HG03103 (cell line): ENCODE data around the gene MRTFA.

Experiments
- ATAC-seq: cut with Tn5 transposase; IDR thresholded peaks from one replicate; pipeline ENCODE4 v1.9.1; 2021; ENCODE audit warnings: low read depth; ENCODE audit not compliant: unreplicated experiment

MRTFA gene

DNA sequence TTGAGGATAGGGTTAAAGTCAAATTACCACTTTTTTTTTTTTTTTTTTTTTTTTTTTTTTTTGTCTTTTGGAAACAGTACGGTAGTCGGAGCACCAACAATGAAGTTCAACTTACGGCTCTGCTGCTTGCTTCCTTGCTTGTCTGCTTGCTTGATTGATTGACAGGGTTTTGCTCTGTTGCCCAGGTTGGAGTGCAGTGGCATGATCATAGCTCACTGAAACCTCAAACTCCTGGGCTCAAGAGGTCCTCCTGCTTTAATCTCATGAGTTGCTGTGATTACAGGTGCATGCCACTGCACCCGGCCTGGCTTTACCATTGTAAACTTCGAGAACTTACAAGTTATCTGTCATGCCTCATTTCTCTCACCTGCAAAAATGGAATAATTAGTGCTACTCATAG lies 260.4 kb downstream of the MRTFA start:
- ATAC-seq: no peak

- ATAC-seq: no peak
Observed at GRCh38 chr22:40374567-40374966, 262.0 kb downstream of the MRTFA start.

- ATAC-seq: no peak
Observed at GRCh38 chr22:40368836-40369235, 267.7 kb downstream of the MRTFA start.

- ATAC-seq: no peak
Observed at GRCh38 chr22:40368016-40368415, 268.5 kb downstream of the MRTFA start.

DNA sequence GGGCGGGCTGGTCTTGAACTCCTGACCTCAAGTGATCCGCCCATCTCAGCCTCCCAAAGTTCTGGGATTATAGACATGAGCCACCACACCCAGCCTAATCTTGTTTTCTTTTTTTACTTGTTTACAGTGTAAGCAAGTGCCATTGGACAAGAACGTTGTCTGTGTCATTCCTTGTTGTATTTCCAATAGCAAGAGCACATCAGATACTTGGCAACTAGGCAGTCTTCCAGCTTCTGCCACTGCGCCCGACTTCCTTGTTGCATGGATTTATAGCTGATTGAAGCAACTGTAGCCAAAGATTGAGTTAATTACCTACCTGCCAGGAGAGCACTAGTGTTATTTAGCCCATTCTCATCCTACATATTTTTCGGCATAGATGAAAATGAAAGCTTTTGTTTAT lies 269.2 kb downstream of the MRTFA start:
- no peak for ATAC-seq

DNA sequence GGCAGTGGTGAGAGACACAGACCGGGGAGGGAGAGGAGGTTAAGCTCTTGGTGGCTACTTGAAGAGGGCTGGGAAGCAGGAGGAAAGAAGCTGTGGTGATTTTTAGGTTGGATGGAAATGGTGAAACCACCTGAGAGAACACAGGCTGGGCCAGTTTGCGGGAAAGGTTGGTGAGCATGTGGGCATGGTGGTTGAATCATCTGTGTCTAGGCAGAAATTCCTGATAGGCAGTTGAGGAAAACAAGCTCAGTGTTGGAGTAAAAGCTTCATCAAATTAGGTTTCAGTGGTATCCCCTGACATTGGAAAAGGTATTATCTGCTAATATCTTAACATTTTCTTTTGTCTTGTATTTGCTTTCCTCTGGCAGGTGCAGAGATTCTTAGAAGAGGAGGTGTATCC lies 270.5 kb downstream of the MRTFA start:
- ATAC-seq: no peak

GRCh38 chr22:40364431-40364830 lies 272.1 kb downstream of the MRTFA start:
- no peak for ATAC-seq

GRCh38 chr22:40363059-40363458 lies 273.5 kb downstream of the MRTFA start:
- ATAC-seq: no peak

DNA sequence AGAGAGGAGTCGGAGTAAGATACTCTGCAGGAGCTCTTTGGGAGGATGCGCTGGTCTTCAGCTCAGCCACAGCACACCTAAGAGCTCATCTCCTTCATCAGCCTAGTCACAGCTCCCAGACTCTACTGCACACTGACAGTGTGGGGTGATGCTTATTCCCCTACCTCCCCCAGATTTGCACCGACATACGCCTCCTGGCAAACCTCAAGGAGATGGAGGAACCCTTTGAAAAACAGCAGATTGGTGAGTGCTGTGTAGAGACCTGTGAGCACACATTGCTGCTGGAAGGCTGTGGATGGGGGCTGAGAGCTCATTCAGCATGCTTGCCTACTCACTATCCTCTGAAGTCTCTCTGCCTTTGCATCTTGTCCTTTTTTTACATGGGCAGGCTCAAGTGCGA lies 275.4 kb downstream of the MRTFA start:
- ATAC-seq: no peak
